ENCODE measurements around the gene UBE2G1. TPM values are rescaled to one million over a fixed set of nuclear protein-coding genes. Genes with fewer than 3 reads are reported as not detected.

The UBE2G1 gene
- total and polyA plus RNA-seq, 2 of the 13 experiments (the other 11 are each of a cell fraction or from before 2014, with no cell fraction given), result 27.9 to 42.6 TPM

GRCh38 chr17:4310354-4311060 is 56.0 kb downstream of the UBE2G1 start (continued):
- TF ChIP-seq, protein P1, sequence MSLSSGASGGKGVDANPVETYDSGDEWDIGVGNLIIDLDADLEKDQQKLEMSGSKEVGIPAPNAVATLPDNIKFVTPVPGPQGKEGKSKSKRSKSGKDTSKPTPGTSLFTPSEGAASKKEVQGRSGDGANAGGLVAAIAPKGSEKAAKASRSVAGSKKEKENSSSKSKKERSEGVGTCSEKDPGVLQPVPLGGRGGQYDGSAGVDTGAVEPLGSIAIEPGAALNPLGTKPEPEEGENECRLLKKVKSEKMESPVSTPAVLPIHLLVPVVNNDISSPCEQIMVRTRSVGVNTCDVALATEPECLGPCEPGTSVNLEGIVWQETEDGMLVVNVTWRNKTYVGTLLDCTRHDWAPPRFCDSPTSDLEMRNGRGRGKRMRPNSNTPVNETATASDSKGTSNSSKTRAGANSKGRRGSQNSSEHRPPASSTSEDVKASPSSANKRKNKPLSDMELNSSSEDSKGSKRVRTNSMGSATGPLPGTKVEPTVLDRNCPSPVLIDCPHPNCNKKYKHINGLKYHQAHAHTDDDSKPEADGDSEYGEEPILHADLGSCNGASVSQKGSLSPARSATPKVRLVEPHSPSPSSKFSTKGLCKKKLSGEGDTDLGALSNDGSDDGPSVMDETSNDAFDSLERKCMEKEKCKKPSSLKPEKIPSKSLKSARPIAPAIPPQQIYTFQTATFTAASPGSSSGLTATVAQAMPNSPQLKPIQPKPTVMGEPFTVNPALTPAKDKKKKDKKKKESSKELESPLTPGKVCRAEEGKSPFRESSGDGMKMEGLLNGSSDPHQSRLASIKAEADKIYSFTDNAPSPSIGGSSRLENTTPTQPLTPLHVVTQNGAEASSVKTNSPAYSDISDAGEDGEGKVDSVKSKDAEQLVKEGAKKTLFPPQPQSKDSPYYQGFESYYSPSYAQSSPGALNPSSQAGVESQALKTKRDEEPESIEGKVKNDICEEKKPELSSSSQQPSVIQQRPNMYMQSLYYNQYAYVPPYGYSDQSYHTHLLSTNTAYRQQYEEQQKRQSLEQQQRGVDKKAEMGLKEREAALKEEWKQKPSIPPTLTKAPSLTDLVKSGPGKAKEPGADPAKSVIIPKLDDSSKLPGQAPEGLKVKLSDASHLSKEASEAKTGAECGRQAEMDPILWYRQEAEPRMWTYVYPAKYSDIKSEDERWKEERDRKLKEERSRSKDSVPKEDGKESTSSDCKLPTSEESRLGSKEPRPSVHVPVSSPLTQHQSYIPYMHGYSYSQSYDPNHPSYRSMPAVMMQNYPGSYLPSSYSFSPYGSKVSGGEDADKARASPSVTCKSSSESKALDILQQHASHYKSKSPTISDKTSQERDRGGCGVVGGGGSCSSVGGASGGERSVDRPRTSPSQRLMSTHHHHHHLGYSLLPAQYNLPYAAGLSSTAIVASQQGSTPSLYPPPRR (CRISPR knock-in tag; IDR thresholded peaks at IDR 0.05; ENCODE audit: borderline replicate concordance), result no peak
- TF ChIP-seq ELF3 (CRISPR knock-in tag; IDR thresholded peaks at IDR 0.05), result no peak
- TF ChIP-seq ZNF34 (CRISPR knock-in tag; IDR thresholded peaks at IDR 0.05; ENCODE audit: borderline replicate concordance), result no peak
- no peak for TF ChIP-seq TRIM22 (IDR thresholded peaks at IDR 0.05)
- TF ChIP-seq HES4 (CRISPR knock-in tag; IDR thresholded peaks at IDR 0.05; ENCODE audit: borderline replicate concordance), result no peak
- TF ChIP-seq ZNF577 (CRISPR knock-in tag; IDR thresholded peaks at IDR 0.05; ENCODE audit: borderline replicate concordance, low read depth), result no peak
- no peak for TF ChIP-seq MLLT10 (CRISPR knock-in tag; IDR thresholded peaks at IDR 0.05)
- no peak for TF ChIP-seq HDAC6 (IDR thresholded peaks at IDR 0.05; ENCODE audit: low read depth, low read length)
- no peak for TF ChIP-seq ZNF562 (CRISPR knock-in tag; IDR thresholded peaks at IDR 0.05; ENCODE audit: borderline replicate concordance)
- no peak for TF ChIP-seq ZNF768 (CRISPR knock-in tag; IDR thresholded peaks at IDR 0.05)
- no peak for TF ChIP-seq HMG20B (CRISPR knock-in tag; conservative IDR thresholded peaks at IDR 0.05)
- TF ChIP-seq REL (CRISPR knock-in tag; conservative IDR thresholded peaks at IDR 0.05), result no peak
- TF ChIP-seq, protein P2, sequence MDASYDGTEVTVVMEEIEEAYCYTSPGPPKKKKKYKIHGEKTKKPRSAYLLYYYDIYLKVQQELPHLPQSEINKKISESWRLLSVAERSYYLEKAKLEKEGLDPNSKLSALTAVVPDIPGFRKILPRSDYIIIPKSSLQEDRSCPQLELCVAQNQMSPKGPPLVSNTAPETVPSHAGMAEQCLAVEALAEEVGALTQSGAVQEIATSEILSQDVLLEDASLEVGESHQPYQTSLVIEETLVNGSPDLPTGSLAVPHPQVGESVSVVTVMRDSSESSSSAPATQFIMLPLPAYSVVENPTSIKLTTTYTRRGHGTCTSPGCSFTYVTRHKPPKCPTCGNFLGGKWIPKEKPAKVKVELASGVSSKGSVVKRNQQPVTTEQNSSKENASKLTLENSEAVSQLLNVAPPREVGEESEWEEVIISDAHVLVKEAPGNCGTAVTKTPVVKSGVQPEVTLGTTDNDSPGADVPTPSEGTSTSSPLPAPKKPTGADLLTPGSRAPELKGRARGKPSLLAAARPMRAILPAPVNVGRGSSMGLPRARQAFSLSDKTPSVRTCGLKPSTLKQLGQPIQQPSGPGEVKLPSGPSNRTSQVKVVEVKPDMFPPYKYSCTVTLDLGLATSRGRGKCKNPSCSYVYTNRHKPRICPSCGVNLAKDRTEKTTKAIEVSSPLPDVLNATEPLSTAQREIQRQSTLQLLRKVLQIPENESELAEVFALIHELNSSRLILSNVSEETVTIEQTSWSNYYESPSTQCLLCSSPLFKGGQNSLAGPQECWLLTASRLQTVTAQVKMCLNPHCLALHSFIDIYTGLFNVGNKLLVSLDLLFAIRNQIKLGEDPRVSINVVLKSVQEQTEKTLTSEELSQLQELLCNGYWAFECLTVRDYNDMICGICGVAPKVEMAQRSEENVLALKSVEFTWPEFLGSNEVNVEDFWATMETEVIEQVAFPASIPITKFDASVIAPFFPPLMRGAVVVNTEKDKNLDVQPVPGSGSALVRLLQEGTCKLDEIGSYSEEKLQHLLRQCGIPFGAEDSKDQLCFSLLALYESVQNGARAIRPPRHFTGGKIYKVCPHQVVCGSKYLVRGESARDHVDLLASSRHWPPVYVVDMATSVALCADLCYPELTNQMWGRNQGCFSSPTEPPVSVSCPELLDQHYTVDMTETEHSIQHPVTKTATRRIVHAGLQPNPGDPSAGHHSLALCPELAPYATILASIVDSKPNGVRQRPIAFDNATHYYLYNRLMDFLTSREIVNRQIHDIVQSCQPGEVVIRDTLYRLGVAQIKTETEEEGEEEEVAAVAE (CRISPR knock-in tag; IDR thresholded peaks at IDR 0.05; ENCODE audit: borderline replicate concordance), result no peak
- TF ChIP-seq HOXA5 (CRISPR knock-in tag; IDR thresholded peaks at IDR 0.05), result no peak
- TF ChIP-seq ARID3A (IDR thresholded peaks at IDR 0.05; ENCODE audit: low read depth, low read length), result peak; percentile 66
- no peak for TF ChIP-seq MTF2 (CRISPR knock-in tag; IDR thresholded peaks at IDR 0.05; ENCODE audit: borderline replicate concordance)
- no peak; the same call in 1 of the 2 replicates for TF ChIP-seq REPIN1 (CRISPR knock-in tag; IDR thresholded peaks at IDR 0.05; ENCODE audit: borderline replicate concordance, low read depth)

Measured in HepG2 (cell line).